ENCODE data around the gene SMG6.

GRCh38 chr17:2295575-2295974 is 8.0 kb downstream of the SMG6 start:
- TF ChIP-seq CTCF (conservative IDR thresholded peaks at IDR 0.05 in 1 of 2, IDR thresholded peaks at IDR 0.05 in 1 of 2; ENCODE audit: extremely low read depth in 1 of 2, insufficient read depth in 1 of 2, low read depth in 1 of 2, low read length in 2 of 2) (no peak), EZH2 (IDR thresholded peaks at IDR 0.05; ENCODE audit: borderline replicate concordance, low read length) (no peak)

Data from mammary epithelial cell (primary cell).